Activated naive CD4-positive, alpha-beta T cell (primary cell): ENCODE data around the gene ZNF219.

Experiments used
- DNase-seq, 4 experiments: peaks; one replicate each; lab custom pipeline; 2025; lab: John Stamatoyannopoulos, UW

Gene ZNF219

GRCh38 chr14:21087294-21088091 lies 11.0 kb downstream of the ZNF219 start:
- peak in 2 of 4 experiments; percentile 18 to 26 for DNase-seq

DNA sequence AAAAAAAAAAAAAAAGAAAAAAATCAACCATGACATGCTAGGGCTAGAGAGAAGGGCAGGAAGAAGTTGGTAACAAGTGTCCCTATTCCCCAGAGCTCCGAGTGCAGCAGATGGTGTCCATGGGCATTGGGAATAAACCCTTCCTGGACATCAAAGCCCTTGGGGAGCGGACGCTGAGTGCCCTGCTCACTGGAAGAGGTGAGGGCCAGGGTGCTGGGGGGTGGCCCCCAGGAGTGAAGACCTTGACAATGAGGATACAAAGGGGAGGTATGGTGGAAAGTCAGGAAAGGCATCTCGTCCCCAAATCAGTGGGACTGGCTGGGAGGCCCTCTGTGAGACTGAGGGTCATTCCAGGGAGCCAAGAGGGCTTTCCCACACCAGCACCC lies 11.6 kb downstream of the ZNF219 start:
- DNase-seq = no peak

DNA sequence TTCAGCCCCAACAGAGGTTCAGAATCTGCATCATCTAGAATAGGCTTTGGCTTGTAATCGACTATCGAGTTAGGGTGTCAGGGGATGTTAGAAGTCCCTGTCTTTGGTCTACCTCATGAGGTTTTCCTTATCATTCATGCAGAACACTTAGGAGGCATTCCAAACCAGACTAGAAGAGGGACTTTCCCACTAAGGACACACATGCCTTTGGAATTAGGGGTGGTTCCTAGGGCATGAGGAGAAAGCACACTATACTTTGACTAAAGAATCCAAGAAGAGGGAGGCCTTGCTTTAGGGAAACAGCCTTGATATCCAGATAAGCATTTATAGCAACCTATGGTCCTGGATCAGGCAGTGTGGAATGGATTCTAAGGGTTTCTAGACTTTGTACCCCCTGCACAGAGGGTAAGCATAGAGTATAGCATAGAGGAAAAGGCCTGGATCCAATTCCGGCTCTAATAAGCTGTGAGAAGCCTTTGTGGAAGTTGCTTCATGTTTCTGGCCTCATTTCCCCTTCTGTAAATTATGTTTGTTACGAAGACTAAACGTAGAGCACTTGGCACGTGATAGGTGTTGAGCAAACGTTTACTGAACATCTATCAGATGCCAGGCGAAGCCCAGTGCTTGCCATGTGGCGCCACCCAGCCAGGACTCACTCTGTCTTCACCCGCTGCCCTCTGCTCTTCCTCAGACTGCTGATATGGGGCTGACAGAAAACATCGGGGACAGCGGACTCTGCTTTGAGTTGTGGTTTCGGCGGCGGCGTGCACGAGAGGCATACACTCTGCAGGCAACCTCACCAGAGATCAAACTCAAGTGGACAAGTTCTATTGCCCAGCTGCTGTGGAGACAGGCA lies 13.2 kb downstream of the ZNF219 start:
- no peak for DNase-seq

DNA sequence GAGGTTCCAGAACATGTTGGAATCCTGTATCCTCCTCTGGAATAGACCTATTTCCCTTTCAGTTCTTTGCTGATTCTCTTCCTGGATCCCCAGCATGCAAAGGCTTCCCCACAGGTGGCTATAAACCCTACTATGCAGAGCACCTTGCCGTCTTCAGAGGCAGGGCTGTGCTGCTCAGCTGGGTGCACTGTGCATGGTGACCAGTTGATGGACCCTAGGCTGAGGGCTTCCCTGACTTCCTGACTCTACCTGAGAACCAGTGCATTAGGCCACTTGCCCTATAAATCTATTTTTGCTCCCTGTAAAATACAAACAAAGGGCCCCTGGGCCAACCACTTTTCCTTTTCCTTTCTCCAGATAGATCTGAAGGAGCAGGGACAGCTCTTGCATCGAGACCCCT lies 14.1 kb downstream of the ZNF219 start:
- DNase-seq = no peak

GRCh38 chr14:21083565-21084325 lies 14.7 kb downstream of the ZNF219 start:
- no peak for DNase-seq

DNA sequence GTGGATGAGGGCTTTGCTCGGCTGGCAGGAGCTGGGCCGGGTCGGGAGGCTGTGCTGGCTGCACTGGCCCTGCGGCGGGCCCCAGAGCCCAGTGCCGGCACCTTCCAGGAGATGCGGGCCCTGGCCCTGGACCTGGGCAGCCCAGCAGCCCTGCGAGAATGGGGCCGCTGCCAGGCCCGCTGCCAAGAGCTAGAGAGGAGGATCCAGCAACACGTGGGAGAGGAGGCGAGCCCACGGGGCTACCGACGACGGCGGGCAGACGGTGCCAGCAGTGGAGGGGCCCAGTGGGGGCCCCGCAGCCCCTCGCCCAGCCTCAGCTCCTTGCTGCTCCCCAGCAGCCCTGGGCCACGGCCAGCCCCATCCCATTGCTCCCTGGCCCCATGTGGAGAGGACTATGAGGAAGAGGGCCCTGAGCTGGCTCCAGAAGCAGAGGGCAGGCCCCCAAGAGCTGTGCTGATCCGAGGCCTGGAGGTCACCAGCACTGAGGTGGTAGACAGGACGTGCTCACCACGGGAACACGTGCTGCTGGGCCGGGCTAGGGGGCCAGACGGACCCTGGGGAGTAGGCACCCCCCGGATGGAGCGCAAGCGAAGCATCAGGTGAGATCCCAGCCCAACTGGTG lies 16.8 kb downstream of the ZNF219 start:
- DNase-seq = no peak

- DNase-seq = no peak
These were observed 19.7 kb downstream of the ZNF219 start for GRCh38 chr14:21078726-21079125.

- no peak for DNase-seq
These were observed 20.2 kb downstream of the ZNF219 start for GRCh38 chr14:21078287-21078686.

DNA sequence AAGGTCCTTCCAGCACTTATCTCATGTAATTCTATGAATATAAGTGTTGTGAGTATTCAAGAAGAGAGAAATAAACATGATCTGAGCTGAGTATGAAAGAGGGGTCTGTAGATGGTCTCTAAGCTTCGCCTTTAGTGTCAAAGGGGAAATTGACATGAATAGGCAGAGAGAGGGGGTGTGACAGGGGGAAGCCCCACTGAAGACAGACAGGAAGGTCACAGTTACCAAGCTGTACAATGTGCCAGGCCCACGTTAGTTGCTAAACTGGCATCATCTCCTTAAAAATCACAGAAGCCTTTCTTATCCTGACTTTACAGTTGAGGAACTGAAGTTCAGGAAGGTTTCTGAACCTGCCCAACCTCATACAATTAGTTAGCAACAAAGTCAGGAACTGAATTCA lies 20.8 kb downstream of the ZNF219 start:
- no peak for DNase-seq

DNA sequence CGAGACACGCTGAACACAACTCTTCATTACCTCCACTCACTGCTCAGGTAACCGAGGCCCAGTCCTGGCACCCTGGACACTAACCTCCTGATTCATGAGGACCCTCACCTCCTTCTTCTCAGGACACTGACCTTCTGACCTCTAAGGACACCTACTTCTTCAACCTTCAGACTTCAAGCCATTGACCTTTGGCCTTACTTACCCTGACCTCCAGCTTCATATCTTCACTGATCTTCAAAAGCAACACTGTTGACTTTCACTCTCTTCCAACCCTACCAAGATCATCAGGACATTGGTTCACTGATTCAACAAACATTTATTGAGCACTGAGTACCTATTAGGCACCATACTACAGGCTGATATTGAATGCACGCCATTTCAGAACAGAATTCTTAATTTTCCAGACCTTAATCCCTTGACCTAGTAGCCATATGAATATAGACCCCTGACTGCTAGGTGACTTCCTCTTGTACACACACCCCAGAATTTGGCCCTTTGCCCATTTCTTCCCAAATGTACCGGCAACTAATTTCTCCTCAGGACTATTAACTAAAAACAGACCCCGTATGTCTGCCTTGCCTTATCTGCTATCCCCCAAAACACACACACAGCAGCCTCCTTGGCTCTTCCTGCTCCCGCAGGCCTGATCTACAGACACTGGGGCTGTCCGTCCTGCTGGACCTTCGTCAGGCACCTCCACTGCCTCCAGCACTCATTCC lies 22.6 kb downstream of the ZNF219 start:
- DNase-seq = no peak

DNA sequence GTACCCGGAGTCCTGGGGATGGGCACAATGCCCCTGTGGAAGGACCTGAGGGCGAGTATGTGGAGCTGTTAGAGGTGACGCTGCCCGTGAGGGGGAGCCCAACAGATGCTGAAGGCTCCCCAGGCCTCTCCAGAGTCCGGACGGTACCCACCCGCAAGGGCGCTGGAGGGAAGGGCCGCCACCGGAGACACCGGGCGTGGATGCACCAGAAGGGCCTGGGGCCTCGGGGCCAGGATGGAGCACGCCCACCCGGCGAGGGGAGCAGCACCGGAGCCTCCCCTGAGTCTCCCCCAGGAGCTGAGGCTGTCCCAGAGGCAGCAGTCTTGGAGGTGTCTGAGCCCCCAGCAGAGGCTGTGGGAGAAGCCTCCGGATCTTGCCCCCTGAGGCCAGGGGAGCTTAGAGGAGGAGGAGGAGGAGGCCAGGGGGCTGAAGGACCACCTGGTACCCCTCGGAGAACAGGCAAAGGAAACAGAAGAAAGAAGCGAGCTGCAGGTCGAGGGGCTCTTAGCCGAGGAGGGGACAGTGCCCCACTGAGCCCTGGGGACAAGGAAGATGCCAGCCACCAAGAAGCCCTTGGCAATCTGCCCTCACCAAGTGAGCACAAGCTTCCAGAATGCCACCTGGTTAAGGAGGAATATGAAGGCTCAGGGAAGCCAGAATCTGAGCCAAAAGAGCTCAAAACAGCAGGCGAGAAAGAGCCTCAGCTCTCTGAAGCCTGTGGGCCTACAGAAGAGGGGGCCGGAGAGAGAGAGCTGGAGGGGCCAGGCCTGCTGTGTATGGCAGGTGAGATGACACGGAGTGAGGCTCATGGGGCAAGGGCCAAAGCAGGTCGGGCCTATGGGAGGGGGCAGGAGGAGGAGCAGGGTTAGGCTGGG lies 23.8 kb downstream of the ZNF219 start:
- no peak for DNase-seq

GRCh38 chr14:21073921-21074320 lies 24.5 kb downstream of the ZNF219 start:
- no peak for DNase-seq

DNA sequence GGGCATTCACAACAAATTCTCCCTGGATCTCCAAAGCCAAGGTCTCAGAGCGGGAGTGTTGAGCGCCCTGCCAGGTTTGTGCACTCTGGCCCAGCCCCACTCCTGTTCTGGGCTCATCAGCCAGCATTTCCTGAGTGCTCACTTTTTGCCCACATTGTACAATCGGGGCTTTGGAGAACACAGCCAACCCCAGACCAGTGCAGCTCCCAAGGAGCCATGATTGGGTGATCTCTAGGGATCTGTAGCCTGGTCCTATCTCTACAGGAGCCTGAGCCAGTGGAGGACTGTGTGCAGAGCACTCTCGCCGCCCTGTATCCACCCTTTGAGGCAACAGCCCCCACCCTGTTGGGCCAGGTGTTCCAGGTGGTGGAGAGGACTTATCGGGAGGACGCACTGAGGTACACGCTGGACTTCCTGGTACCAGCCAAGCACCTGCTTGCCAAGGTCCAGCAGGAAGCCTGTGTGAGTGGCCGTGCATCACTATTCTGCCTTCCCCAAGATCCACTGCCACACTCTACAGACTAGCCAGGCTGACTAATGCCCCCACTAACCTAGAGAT lies 25.6 kb downstream of the ZNF219 start:
- no peak for DNase-seq

DNA sequence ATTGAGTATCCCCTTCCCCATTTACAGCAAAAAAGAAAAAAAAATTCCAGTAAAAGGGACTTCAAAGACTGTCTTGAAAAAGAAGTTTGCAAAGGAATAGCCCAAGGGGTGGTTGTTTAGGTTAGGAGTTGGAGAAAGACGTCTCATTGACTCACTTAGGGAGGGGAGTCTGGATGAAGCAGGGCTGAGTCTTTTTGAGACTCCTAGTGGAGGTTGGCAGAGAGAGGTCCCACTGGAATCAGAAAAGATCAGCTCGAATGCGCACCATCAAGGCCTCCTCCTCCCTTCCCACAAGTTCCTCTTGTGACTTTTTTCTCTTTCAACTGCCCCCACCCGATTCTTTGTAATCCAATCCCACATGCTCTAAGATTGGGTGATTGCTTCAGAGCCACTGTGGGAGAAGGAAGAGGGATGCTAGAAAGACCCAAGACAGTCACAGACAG lies 26.4 kb downstream of the ZNF219 start:
- no peak for DNase-seq

- DNase-seq = peak in 1 of 4 experiments; percentile 23
These were observed 27.0 kb downstream of the ZNF219 start for GRCh38 chr14:21071225-21072030.

GRCh38 chr14:21070610-21071224 lies 27.7 kb downstream of the ZNF219 start:
- no peak for DNase-seq

- DNase-seq = no peak
These were observed 28.3 kb downstream of the ZNF219 start, which contains the start of gene ARHGEF40 for GRCh38 chr14:21070083-21070609. TSS of gene ARHGEF40 (plus strand) at chr14:21070304. CDS start at chr14:21070397, 93 bp downstream.

DNA sequence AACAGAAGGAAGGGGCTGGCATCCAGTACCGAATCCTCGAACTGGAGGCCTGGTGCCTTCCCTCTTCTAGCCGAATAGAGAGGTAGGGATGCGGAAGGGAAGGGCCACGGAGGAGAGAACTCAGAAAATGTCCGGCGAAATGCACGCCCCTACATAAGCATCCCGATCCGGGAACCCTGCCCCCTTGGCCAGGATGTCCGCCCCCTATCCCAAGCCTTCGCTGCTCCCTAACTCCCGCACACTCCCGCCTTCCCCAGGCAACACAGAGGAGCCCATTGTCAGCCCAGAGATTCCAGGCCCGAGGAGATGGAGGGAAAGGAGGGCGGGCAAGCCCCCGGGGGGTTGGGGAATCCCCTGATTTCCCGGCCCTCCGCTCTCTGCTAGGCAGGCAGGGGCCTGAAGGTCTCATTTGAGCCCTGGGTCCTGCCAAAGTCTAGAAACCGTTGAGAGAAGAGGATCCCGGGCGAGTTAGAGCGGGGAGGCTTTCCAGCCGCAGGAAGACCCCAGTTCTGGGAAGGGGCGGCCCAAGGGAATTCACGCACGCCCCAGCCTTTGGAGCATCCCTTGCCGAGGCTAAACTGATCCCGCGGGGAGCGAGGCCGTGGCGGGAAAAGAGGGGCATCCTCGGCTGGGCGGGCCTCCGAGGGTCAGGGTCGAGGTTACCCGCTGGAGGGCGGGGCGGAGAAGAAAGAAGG lies 28.9 kb downstream of the ZNF219 start:
- no peak for DNase-seq
